Measurements from ENCODE around the gene KCNAB1.
"Not testable (repeated sequence)": the region's sequence is repeated elsewhere in the genome, so short reads cannot be mapped to it uniquely, and the experiment has no call there.

KCNAB1 gene

DNA sequence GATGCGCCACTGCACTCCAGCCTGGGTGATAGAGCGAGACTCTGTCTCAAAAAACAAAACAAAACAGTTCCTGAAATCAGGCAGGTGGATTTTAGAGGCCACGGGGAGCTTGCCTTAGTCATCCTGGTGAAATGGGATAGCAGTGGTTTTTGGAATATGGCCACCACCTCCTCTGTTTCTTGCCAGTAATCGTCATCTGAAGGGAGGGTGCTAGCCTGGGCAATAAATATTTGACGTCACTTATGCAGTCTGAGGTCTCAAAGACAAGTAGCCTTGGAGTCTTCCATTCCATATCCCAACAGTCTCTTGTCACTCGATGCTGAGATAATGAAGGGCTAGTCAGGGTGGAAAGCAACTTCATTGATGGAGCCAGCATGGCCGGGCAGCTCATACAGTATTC, 55.2 kb downstream of the KCNAB1 start:
- DNase-seq: no peak

- DNase-seq: no peak
These were observed 55.7 kb downstream of the KCNAB1 start for GRCh38 chr3:156176048-156176447.

- no peak for DNase-seq
These were observed 56.3 kb downstream of the KCNAB1 start for GRCh38 chr3:156176629-156177210.

DNA sequence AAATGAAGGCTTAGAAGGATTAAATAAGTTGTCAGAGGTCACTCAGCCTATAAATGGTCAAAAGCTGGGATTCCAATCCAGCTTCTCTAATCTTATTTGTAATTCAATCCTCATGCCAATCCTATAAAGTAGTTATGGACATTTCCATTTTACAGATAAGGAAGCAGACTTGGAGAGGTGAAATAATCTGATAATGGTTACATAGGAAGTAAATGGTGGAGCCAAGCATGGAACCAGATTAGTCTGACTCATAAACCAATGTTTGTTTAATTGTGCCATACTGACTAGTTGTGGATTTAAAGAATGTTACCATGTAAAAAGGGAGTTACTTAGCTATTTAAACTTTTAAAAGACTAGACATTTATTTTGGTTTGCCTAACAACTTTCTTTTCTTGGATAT, 59.7 kb downstream of the KCNAB1 start:
- DNase-seq: no peak

- no peak for DNase-seq
These were observed 61.1 kb downstream of the KCNAB1 start for GRCh38 chr3:156181509-156181908.

DNA sequence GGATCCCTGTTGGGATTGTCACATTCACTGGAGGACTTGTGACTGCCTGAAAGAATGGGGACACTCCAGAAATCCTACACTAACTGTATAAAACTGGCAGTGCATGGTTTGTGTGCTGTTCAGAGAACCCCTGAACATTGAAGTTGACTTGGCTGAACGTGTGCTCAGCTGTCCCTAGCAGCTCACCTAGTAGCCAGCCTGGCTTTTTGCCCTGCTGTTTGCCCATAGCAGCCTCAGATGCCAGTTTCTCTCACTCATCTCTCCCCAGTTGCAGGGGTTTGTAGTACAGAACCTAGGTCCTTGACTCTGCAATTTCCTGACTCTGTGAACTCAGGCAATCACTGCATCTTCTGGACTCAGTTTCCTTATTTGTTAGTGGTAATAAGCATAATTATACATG, 63.0 kb downstream of the KCNAB1 start:
- DNase-seq: no peak

- DNase-seq: no peak
These were observed 63.8 kb downstream of the KCNAB1 start for GRCh38 chr3:156184156-156184555.

DNA sequence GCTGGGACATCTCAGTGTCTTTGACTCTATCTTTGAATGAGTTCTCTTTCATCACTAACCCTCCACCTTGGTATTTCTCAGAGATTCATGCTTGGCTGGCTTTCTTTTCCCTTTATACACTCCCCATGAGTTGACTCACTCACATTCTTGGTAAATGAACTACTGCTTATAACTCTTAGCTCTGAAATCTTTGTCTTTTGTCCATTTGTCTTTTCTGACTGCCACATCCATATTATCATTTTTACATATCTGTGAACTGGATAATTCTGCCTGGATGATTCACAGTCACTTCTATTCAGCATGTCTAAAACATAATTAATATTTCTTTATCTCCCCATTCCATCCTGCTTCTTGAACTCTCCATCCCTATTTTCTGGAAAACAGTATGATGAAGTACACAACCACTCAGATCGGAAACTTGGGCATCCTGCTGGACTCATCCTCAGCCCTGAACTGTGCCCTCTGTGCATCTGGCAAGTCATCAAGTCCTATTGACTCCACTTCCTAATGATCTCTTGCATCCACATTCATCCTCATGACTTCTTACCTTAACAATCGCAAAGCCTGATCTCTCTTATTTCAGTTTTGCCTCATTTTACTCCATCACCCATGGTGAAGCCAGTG, 66.9 kb downstream of the KCNAB1 start:
- DNase-seq: no peak

DNA sequence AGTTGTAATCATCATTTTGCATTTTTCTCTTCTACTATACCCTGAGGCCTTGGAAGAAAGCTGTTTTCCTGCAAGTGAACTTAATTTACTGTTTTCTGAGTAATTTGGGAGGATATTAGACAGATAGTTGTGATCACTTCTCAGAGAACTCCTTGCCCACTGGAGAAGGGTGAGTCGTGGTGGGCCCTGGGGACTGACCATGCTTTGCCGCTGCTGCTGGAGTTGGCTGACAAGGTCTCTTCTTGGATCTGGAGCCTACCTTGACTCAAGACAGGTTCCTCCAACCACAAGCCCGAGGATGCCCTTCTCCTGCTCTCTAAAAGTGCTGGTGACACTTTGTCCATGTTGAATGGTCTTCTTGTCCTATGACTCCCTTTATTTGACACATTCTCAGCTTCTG, 68.4 kb downstream of the KCNAB1 start:
- DNase-seq: no peak

DNA sequence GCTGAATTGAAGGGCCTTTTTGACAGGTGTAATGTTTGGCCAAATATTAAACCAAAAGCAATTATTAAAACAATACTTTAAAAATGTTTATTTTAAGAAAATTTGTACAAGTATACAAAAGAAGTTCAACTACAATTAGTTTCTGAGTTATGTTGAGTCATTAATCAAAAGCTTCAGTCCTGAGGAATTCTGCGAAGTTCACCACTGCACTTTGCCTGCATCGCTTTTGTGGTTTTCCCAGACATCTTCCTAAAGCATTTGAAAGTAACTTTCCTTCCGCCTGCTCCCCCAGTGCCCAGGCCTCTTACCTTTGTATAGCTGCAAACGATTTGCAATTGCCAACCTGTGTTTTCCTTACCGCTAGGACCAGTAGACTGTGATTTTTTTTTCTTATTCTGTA, 69.5 kb downstream of the KCNAB1 start:
- DNase-seq: no peak

- DNase-seq: not testable (repeated sequence)
These were observed 74.6 kb downstream of the KCNAB1 start for GRCh38 chr3:156194945-156195344.

DNA sequence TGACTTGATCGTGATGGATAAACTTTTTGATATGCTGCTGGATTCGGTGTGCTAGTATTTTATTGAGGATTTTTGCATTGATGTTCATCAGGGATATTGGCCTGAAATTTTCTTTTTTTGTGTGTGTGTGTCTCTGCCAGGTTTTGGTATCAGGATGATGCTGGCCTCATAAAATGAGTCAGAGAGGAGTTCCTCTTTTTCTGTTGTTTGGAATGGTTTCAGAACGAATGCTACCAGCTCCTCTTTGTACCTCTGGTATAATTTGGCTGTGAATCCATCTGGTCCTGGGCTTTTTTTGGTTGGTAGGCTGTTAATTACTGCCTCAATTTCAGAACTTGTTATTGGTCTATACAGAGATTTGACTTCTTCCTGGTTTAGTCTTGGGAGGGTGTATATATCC, 76.8 kb downstream of the KCNAB1 start:
- DNase-seq: not testable (repeated sequence)

GRCh38 chr3:156201411-156202405, 81.3 kb downstream of the KCNAB1 start:
- no peak for DNase-seq

DNA sequence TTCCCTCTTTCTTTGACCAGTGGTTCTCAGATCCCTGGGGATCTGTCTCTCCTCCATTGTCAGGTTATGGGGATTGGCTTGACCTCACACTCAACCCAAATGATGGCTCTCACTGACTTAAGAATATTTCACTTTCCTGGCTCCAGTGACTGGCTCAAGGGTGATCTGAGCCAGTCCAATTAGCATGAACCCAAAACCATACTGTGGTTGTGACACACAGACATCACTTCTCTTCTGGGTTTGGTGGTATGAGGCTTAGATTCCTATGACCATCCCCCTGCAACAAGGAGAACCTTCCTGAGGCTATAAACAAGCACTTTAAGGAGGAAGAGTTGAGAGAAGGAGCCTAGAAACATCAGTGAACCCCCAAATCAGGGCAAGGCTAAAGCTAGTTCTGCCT, 85.8 kb downstream of the KCNAB1 start:
- no peak for DNase-seq

- DNase-seq: no peak
These were observed 87.7 kb downstream of the KCNAB1 start for GRCh38 chr3:156207802-156208685.

- DNase-seq: no peak
These were observed 89.4 kb downstream of the KCNAB1 start for GRCh38 chr3:156209631-156210335.

GRCh38 chr3:156211583-156211982, 91.2 kb downstream of the KCNAB1 start:
- no peak for DNase-seq

- no peak for DNase-seq
These were observed 94.3 kb downstream of the KCNAB1 start for GRCh38 chr3:156214676-156215075.

- no peak for DNase-seq
These were observed 95.4 kb downstream of the KCNAB1 start for GRCh38 chr3:156215751-156216150.

- DNase-seq: no peak
These were observed 95.8 kb downstream of the KCNAB1 start for GRCh38 chr3:156216216-156216615.

DNA sequence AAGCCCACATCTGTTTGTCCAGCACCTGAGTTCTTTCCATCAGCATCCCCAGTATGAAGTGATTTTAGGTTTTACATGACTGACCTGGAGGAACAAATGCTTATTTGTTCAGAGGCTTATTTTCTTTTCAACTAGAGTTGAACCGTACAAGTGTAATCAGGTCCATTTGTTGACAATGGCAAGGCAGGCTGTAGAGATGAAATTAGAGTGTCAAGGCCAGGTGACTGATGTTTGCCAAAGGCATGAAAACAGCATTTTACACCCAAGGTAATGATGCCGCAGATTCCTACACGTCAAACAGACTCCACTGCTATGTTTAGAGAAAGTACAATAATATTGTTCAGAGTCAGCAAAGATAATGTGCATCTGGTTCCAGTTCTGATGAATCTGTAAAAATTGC, 96.5 kb downstream of the KCNAB1 start:
- no peak for DNase-seq

Measured in nucleus accumbens (tissue), 56 donors.